Progenitor cell of endocrine pancreas (in vitro differentiated cells): ENCODE measurements around the gene DPY19L3. TPM values are rescaled to one million over a fixed set of nuclear protein-coding genes. Genes with fewer than 3 reads are reported as not detected.

Source experiments
- DNase-seq: peaks from one replicate; pipeline ENCODE4 v3.0.0; 2021; ENCODE audit warnings: low spot score; ENCODE audit not compliant: unreplicated experiment
- H3K27ac Mint-ChIP-seq: 2 replicates; pipeline ENCODE4 v1.8.0; 2021; ENCODE audit warnings: mild to moderate bottlenecking, moderate library complexity, mixed read lengths
- H3K27me3 Mint-ChIP-seq: 2 replicates; pipeline ENCODE4 v1.8.0; 2021; ENCODE audit warnings: mixed read lengths
- H3K36me3 Mint-ChIP-seq: 2 replicates; pipeline ENCODE4 v1.8.0; 2022; ENCODE audit warnings: mixed read lengths; ENCODE audit not compliant: insufficient read depth
- H3K4me1 Mint-ChIP-seq: 2 replicates; pipeline ENCODE4 v1.8.0; 2021; ENCODE audit warnings: low read depth, mixed read lengths
- H3K4me3 Mint-ChIP-seq: 2 replicates; pipeline ENCODE4 v1.8.0; 2021; ENCODE audit warnings: low read depth, mild to moderate bottlenecking, moderate library complexity, mixed read lengths
- H3K9me3 Mint-ChIP-seq: 2 replicates; pipeline ENCODE4 v1.8.0; 2021; ENCODE audit warnings: low read depth, mixed read lengths
- CTCF ChIP-seq: fragments of 200-600 bp; sonication (generic); IDR thresholded peaks from one replicate; pipeline ENCODE4 v1.5.0; 2021; ENCODE audit warnings: antibody characterized with exemption, mild to moderate bottlenecking; ENCODE audit not compliant: unreplicated experiment
- total RNA-seq: library from RNA; stranded (reverse); gene quantifications from 2 replicates; pipeline ENCODE4 v1.2.1, GENCODE V29; 2021

Gene DPY19L3
- total RNA-seq, 1 donor from 2014 or later: 205 TPM

- no peak overlapping the region for H3K4me3 Mint-ChIP-seq
- H3K27me3 Mint-ChIP-seq: no peaks in the 10 kb centered on the region
- DNase-seq: no peak
- no peak for TF ChIP-seq CTCF
- H3K36me3 Mint-ChIP-seq: peaks cover 37% of the 10 kb centered on the region
- no peak overlapping the region for H3K27ac Mint-ChIP-seq
- H3K9me3 Mint-ChIP-seq: no peaks in the 10 kb centered on the region
- H3K4me1 Mint-ChIP-seq: no peaks in the 10 kb centered on the region
These were observed 44.6 kb downstream of the DPY19L3 start for GRCh38 chr19:32450217-32450616.

GRCh38 chr19:32453736-32454135 is 48.2 kb downstream of the DPY19L3 start:
- H3K27ac Mint-ChIP-seq: no peak overlapping the region
- no peak for TF ChIP-seq CTCF

GRCh38 chr19:32456406-32456805 is 50.8 kb downstream of the DPY19L3 start:
- no peak for DNase-seq
- H3K36me3 Mint-ChIP-seq: peaks cover 29% of the 10 kb centered on the region
- H3K4me3 Mint-ChIP-seq: no peak overlapping the region
- H3K9me3 Mint-ChIP-seq: no peaks in the 10 kb centered on the region
- no peak overlapping the region for H3K27ac Mint-ChIP-seq
- no peak for TF ChIP-seq CTCF
- H3K27me3 Mint-ChIP-seq: no peaks in the 10 kb centered on the region
- no peaks in the 10 kb centered on the region for H3K4me1 Mint-ChIP-seq

More at GRCh38 chr19:32453736-32454135, 48.2 kb downstream of the DPY19L3 start:
- Mint-ChIP-seq H3K9me3 (no peaks in the 10 kb centered on the region), H3K4me1 (no peaks in the 10 kb centered on the region), H3K27me3 (no peaks in the 10 kb centered on the region), H3K4me3 (no peak overlapping the region), H3K36me3 (peaks cover 36% of the 10 kb centered on the region)
- DNase-seq: no peak

GRCh38 chr19:32457571-32458158 is 52.1 kb downstream of the DPY19L3 start:
- TF ChIP-seq CTCF: no peak
- no peak overlapping the region for H3K27ac Mint-ChIP-seq
- DNase-seq: no peak
- H3K4me3 Mint-ChIP-seq: no peak overlapping the region
- no peaks in the 10 kb centered on the region for H3K4me1 Mint-ChIP-seq
- no peaks in the 10 kb centered on the region for H3K27me3 Mint-ChIP-seq
- H3K36me3 Mint-ChIP-seq: peaks cover 28% of the 10 kb centered on the region
- no peaks in the 10 kb centered on the region for H3K9me3 Mint-ChIP-seq

- Mint-ChIP-seq H3K27me3 (no peaks in the 10 kb centered on the region), H3K36me3 (peaks cover 26% of the 10 kb centered on the region), H3K9me3 (no peaks in the 10 kb centered on the region), H3K27ac (no peak overlapping the region), H3K4me3 (no peak overlapping the region), H3K4me1 (no peaks in the 10 kb centered on the region)
- no peak for TF ChIP-seq CTCF
- no peak for DNase-seq
These were observed 53.0 kb downstream of the DPY19L3 start for GRCh38 chr19:32458500-32459123.
